Posterior cingulate gyrus (tissue), 11 donors: ENCODE results near the gene TTLL9.
A peak's percentile ranks its signal among the peaks of the same experiment; 100 is the strongest.

Source experiments
- DNase-seq, 10 donors: peaks; one replicate each; pipeline versions ENCODE4 v3.0.0 to v3.0.0-alpha.2; 2020 to 2021; ENCODE audit warnings: mixed read lengths in 3 of 10
- intact Hi-C: fragments of 100-400 bp; cut with DNase I; formaldehyde crosslinking; loops from one replicate; pipeline ENCODE4 v1.15.1; 2023

TTLL9 gene

GRCh38 chr20:31963889-31964288 lies 93.5 kb downstream of the TTLL9 start:
- intact Hi-C loops, result no loop called here
- DNase-seq, result no peak

DNA sequence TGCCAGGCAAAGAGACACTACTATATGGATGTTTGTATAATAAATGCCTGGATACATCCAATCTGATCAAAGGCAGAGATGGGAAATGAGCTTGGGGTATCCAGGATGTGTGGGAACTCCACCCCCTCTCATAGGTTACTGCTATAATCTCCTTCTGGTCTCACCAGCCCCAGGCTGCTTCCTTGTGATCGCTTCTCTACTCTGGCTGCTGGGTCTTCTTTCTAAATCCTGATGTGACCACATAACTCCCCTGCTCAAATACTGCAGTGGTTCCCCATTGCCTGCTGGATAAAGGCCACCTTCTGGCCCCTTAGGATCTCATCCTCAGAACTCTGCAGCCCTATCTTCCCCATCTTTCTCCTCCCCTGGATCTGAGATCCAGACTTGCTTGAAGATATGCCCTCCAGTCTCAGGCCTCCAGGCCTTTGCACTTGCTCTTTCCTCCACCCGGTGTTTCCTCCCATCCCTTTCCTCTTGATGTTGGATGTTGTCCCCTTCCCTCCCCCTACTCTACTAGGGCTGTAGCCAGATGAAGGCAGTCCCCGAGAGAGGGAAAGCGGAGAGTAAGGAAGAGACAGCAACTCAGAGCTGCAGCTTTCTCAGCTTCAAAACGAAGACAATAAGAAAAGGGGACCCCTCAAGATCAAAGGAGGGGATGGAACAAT lies 96.7 kb downstream of the TTLL9 start:
- DNase-seq, result no peak
- intact Hi-C loops, result no loop called here

DNA sequence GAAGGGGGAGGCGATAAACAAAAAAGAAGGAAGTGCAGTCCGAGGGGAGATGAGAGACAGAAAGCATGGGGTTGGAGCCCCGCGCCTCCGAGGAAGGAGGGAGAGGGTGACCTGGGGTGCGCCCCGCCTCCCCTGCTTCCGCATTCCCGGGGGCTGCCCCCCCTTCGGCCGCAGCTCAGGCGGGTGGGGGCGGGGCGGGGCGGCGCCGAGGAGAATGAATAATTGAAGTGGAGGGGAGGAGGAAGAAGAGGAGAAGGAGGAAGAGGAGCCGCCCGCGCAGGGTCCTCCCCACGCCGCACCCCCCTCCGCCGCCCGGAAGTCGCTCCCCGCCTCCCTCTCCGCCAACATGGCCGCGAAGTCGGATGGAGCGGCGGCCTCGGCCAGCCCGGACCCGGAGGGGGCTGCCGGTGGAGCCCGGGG lies 97.4 kb downstream of the TTLL9 start, which contains the start of gene XKR7:
TSS of gene XKR7 (plus strand) at position 322 of the 420 bp plus-strand sequence. CDS start at position 347, 25 bp downstream.
- peak in 7 of 10 donors; percentile 14 to 91 (median 47) for DNase-seq
- intact Hi-C loops, result loop anchor here (1.0 kb wide), 1 partner anchor 16 kb away; the partner anchor contains the start of gene PDRG1

DNA sequence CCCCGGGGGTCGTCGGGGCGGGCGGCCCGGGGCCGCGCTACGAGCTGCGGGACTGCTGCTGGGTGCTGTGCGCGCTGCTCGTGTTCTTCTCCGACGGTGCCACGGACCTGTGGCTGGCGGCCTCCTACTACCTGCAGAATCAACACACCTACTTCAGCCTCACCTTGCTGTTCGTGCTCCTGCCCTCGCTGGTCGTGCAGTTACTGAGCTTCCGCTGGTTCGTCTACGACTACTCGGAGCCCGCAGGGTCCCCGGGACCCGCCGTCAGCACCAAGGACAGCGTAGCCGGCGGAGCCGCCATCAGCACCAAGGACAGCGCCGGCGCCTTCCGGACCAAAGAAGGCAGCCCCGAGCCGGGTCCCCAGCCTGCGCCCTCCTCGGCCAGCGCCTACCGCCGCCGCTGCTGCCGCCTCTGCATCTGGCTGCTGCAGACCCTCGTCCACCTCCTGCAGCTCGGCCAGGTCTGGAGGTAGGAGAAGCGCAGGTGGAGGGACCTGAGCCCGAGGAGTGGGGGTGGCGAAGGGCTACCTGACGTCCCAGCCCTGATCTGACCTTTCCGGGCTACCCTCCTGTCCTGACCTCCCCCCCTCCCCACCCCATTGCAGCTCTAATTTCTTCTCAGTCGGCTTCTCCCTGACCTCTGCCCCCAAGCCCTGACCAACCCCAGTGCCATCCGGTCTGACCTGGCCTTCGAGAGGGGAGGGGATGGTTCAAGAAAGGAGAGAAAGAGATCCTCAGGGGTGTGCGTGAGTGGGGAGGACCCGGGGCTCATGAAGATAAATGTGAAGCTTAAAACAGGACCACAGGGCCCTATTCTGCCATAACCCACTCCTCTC lies 98.1 kb downstream of the TTLL9 start:
- intact Hi-C loops, result loop anchor here (1.0 kb wide), 1 partner anchor 16 kb away; the partner anchor contains the start of gene PDRG1
- DNase-seq, result peak; percentile 45 to 93 (median 66)

GRCh38 chr20:31969991-31970390 lies 99.6 kb downstream of the TTLL9 start:
- intact Hi-C loops, result no loop called here

GRCh38 chr20:31972471-31973021 lies 102.1 kb downstream of the TTLL9 start:
- no peak for DNase-seq
- intact Hi-C loops, result no loop called here

More at GRCh38 chr20:31969991-31970390, 99.6 kb downstream of the TTLL9 start:
- no peak for DNase-seq

GRCh38 chr20:31974296-31974695 lies 103.9 kb downstream of the TTLL9 start:
- intact Hi-C loops, result no loop called here
- no peak for DNase-seq

- no peak for DNase-seq
- intact Hi-C loops, result no loop called here
Measured at GRCh38 chr20:31974951-31975487, 104.6 kb downstream of the TTLL9 start.

DNA sequence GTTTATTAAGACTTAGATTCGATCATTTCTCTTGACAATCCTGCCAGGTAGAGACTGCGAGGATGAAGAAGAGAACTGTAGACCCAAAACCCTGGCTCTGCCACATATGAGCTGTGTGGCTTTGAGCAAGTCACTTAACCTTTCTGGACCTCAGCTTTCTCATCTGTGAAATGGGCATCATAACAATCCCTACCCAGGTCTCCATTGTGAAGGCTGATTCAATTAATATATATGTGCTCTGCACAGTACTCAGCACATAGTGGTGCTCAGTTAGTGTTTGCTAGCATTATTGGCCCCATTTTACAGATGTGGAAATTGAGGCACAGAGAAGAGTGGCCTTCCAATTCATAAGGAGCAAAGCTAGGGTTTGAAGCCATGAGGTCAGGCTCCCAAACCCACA lies 105.4 kb downstream of the TTLL9 start:
- intact Hi-C loops, result no loop called here
- DNase-seq, result no peak

DNA sequence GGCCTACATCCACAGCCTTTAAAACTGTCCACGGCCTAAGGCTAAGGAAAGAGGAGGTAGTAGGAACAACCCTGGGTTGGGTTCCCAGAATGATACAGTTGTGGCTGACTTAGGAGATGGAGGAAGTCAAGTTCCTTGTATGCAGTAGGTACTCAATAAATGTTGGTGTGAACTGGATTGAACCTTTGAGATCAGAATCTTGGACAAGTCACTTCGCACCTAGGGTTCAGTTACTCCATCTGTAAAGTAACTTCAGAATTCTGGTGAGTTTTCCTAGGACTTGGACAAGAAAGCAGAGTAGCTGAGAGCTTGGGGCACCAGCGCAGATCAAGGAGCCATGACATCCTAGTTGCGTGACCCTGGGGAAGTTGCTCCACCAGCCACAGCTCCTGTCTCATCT lies 106.6 kb downstream of the TTLL9 start:
- intact Hi-C loops, result no loop called here
- no peak for DNase-seq

DNA sequence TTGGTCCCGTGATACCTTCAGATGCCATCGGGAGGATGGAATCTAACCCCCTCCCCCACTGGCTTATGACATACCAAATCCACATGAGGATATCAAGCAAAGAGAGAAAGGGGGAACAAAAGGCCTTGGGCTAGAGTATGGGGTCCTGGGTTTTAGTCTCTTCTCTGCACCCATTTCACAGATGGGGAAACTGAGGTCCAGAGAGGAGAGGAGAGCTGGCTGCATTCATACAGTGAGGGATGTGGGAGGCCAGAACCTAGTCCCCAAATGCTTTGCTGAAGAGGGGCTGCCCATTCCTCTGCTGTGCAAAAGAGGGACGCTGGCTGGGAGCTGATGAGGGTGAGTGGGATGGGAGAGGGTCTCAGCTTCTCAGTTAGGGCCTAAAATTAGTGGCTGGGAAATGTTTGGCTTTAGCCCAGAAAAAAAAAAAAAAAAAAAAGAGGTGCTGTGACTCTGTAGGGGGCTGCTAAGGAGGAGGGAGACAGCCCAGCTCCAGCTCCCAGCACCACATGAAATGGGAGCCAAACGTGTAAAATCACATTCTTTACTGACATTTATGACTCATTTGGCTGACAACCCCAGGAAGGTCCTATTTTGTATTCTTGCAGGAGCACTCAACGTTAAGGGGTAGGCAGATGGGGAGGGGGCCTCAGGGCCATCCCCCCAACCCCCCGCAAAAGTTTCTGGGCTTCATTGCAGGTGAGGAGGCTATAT lies 109.4 kb downstream of the TTLL9 start:
- no peak for DNase-seq

DNA sequence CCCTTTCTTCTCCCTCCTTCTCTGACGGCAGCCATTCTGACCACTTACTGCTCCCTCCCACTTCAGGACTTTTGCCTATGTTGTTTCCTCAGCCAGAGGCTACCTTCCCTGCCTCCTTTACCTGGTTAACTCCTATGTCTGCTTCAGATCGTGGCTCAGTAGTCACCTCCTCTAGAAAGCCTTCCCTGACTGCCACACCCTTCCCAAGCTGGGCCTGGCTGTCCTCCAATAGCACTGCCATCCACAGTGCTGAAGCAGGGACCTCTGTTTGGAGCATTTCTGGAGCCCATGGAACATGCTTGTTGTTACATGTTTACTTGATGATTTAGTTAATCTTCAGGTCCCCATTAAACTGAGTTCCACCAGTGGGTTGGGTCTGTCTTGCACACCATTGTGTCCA lies 111.3 kb downstream of the TTLL9 start:
- intact Hi-C loops, result no loop called here

More for the DNA sequence above, 109.4 kb downstream of the TTLL9 start:
- intact Hi-C loops, result no loop called here

GRCh38 chr20:31984981-31985471 lies 114.6 kb downstream of the TTLL9 start:
- peak in 6 of 10 donors; percentile 40 to 90 (median 53) for DNase-seq
- intact Hi-C loops, result no loop called here

More for the DNA sequence above, 111.3 kb downstream of the TTLL9 start:
- no peak for DNase-seq

GRCh38 chr20:31987744-31988143 lies 117.3 kb downstream of the TTLL9 start:
- no peak for DNase-seq
- intact Hi-C loops, result no loop called here

- no peak for DNase-seq
- intact Hi-C loops, result no loop called here
Measured at GRCh38 chr20:31988430-31989015, 118.1 kb downstream of the TTLL9 start.

DNA sequence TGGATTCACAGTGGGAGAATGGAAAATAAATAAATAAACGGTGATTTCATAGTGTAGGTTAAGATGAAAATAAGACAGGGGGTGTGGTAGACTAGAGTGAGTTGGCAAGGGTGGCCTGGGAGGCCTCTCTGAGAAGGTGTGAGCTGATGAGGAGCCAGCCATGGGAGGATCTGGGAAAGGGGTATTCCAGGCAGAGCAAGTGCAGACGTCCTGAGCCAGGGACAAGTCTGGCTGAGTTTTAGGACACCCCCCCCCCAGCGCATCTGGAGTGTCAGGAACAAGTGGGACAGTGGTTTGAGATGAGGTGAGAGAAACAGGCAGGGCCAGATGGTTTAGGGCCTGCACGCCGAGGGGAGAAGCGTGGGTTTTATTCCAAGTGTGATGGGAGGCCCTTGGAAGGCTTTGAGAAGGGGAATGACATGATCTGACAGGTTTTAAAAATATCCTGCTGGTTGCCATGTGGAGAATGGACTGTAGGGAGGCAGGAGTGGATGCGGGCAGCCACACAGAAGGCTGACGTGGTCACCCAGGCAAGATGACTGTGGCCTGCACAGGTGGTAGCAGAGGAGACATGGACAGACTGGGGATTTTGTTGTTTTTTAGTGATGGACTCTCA lies 118.7 kb downstream of the TTLL9 start:
- intact Hi-C loops, result no loop called here

GRCh38 chr20:31990641-31991338 lies 120.4 kb downstream of the TTLL9 start:
- no peak for DNase-seq
- intact Hi-C loops, result no loop called here

More for the DNA sequence above, 118.7 kb downstream of the TTLL9 start:
- peak in 6 of 10 donors; percentile 19 to 93 (median 35) for DNase-seq

DNA sequence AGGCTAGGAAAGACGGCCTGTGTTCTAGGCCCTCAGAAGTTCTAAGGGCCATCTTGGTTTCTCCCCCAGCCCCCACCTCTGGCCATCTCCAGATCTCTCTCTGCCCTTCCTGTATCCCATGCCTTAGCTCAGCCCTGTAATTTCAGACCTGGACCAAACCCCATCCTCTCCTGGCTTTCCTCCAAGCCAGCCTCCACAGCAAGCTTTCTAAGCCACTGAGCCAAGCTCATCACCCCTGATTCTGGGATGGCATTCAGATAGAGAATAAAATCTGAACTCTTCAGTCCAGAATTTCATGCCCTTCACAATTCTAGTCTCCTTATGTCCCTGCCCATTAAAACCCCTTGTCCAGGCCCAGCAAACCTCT lies 120.9 kb downstream of the TTLL9 start:
- no peak for DNase-seq
- intact Hi-C loops, result no loop called here

DNA sequence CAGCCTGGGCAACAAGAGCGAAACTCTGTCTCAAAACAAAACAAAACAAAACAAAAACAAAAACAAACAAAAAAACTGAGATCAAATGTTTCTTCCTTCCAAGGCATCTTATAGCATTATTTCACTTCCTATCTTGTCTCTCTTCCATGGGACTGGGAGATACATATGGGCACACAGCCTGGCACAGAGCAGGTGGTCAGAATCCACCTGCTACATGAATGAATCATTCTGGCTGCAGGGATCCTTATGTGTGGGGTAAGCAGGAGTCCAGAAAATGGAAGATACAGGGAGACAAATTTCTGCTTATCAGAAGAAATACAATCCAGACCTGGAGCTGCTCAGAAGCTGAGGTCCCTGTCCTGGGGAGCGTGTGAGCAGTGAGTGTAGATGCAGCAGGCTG lies 121.7 kb downstream of the TTLL9 start:
- no peak for DNase-seq
- intact Hi-C loops, result no loop called here
